Large intestine (tissue), 3 donors: ENCODE results near the gene EMILIN2. TPM values are rescaled to one million over a fixed set of nuclear protein-coding genes. Genes with fewer than 3 reads are reported as not detected.
"Not testable (repeated sequence)": the region's sequence is repeated elsewhere in the genome, so short reads cannot be mapped to it uniquely, and the experiment has no call there.

Source experiments
- DNase-seq, 2 donors: peaks; one replicate each; pipeline versions ENCODE4 v3.0.0 to v3.0.0-alpha.2; 2013
- H3K27ac ChIP-seq: one replicate; pipeline ENCODE4 v1.5.1; 2013; ENCODE audit warnings: low read length
- H3K27me3 ChIP-seq: 2 replicates; pipeline ENCODE4 v1.6.1; 2013; ENCODE audit warnings: low read length; ENCODE audit not compliant: control insufficient read depth, insufficient read depth
- H3K36me3 ChIP-seq: 2 replicates; pipeline ENCODE4 v1.6.1; 2013; ENCODE audit warnings: low read length; ENCODE audit not compliant: control insufficient read depth, insufficient read depth
- H3K4me1 ChIP-seq: one replicate; pipeline ENCODE4 v1.6.1; 2013; ENCODE audit warnings: low read length; ENCODE audit not compliant: control insufficient read depth, insufficient read depth
- H3K4me3 ChIP-seq: one replicate; pipeline ENCODE4 v1.5.1; 2013; ENCODE audit warnings: low read length
- H3K9me3 ChIP-seq: one replicate; pipeline ENCODE4 v1.6.1; 2013; ENCODE audit warnings: mild to moderate bottlenecking, low read depth, low read length, moderate library complexity; ENCODE audit not compliant: control insufficient read depth
- WGBS: methylation state at CpG from one replicate; pipeline ENCODE4 v1.1.5; 2013; ENCODE audit warnings: low lambda C conversion rate; ENCODE audit not compliant: insufficient coverage; 5-methylcytosine and 5-hydroxymethylcytosine counted together
- polyA plus RNA-seq: library from polyadenylated mRNA; unstranded; fragments of 120-200 nt; gene quantifications from one replicate; pipeline ENCODE4 v1.2.1, GENCODE V29; 2013

EMILIN2 gene
- polyA plus RNA-seq, 1 donor = 30.4 TPM

DNA sequence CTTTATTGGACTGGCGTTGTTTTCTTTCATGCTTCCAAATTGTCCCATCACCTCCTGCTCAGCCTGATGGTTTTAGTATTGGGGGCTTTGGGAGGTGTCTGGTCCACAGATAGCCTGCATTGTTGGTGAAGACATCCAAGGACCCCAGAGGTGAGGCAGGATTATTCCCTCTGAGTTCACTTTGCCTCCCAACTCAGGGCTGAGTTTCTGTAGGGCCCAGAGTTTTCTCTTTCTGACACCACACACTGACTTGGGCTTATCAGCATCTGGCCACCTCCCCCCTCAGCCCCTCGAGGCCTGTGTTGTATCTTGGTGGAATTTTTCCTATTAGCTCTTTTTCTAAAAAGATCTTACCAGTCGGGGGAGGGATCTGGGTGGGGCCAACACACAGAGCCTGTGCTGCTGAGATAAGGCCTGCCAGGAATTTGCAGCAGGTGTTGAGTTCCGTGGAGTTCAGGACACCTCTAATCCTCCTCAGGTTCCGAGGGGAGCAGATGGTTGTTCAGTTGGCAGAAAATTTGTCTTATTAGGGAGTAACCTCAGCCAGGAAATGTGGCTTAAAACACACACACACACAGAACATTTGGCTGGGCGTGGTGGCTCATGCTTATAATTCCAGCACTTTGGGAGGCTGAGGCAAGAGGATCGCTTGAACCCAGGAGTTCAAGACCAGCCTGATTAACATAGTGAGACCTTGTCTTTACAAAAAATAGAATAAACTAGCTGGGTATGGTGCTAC lies 7.3 kb downstream of the EMILIN2 start:
- Histone ChIP-seq H3K4me1 (no peaks in the 10 kb centered on the region), H3K4me3 (no peak overlapping the region), H3K27ac (no peak overlapping the region), H3K36me3 (no peaks in the 10 kb centered on the region), H3K27me3 (peaks cover 15% of the 10 kb centered on the region), H3K9me3 (no peaks in the 10 kb centered on the region)
- DNase-seq = no peak
- WGBS = no CpG with 5 or more reads among the region's 7 CpGs

DNA sequence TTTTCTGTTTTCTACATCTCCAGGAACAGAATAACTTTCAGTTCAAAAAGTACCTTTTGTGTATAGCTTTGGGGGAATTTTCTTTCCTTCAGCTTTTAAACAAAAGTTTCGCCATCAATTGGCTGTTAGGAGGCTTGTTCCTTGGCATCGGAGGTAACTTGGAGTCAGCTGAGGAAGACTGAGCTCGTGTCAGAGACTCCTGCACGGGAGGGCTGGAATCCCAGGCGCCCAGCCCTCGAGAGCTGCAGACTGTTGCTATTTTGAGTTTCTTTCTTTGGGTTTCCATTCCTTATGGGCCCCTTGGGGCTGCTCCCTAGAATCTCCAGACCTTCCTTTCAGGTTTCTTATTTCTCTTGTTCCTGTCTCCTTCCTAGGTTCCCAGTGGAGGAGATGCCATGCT lies 8.1 kb downstream of the EMILIN2 start:
- no peak for DNase-seq
- Histone ChIP-seq H3K27ac (no peak overlapping the region), H3K9me3 (no peaks in the 10 kb centered on the region), H3K36me3 (no peaks in the 10 kb centered on the region), H3K4me3 (no peak overlapping the region), H3K27me3 (peaks cover 8% of the 10 kb centered on the region), H3K4me1 (no peaks in the 10 kb centered on the region)
- no CpG with 5 or more reads among the region's 6 CpGs for WGBS

GRCh38 chr18:2855560-2856350 lies 8.9 kb downstream of the EMILIN2 start:
- Histone ChIP-seq H3K9me3 (no peaks in the 10 kb centered on the region), H3K27me3 (no peaks in the 10 kb centered on the region), H3K27ac (no peak overlapping the region), H3K4me1 (no peaks in the 10 kb centered on the region), H3K4me3 (no peak overlapping the region), H3K36me3 (no peaks in the 10 kb centered on the region)
- peak in 1 of 2 donors; percentile 41 for DNase-seq
- WGBS = no CpG with 5 or more reads among the region's 22 CpGs

GRCh38 chr18:2856547-2857170 lies 9.9 kb downstream of the EMILIN2 start:
- no peaks in the 10 kb centered on the region for H3K4me1 ChIP-seq
- no peak overlapping the region for H3K27ac ChIP-seq
- H3K27me3 ChIP-seq = no peaks in the 10 kb centered on the region
- no peaks in the 10 kb centered on the region for H3K36me3 ChIP-seq
- no peak for DNase-seq
- H3K9me3 ChIP-seq = no peaks in the 10 kb centered on the region
- WGBS = no CpG with 5 or more reads among the region's 11 CpGs
- no peak overlapping the region for H3K4me3 ChIP-seq

- H3K9me3 ChIP-seq = no peaks in the 10 kb centered on the region
- no CpG with 5 or more reads among the region's 18 CpGs for WGBS
- H3K4me3 ChIP-seq = no peak overlapping the region
- H3K36me3 ChIP-seq = no peaks in the 10 kb centered on the region
- no peak for DNase-seq
- H3K27me3 ChIP-seq = no peaks in the 10 kb centered on the region
- H3K4me1 ChIP-seq = no peaks in the 10 kb centered on the region
- peak overlapping the region; percentile 0 for H3K27ac ChIP-seq
Measured at GRCh38 chr18:2857491-2858131, 10.8 kb downstream of the EMILIN2 start.

- not testable (repeated sequence) for H3K27ac ChIP-seq, H3K9me3 ChIP-seq, H3K4me1 ChIP-seq, H3K4me3 ChIP-seq, H3K36me3 ChIP-seq, H3K27me3 ChIP-seq, DNase-seq
Measured at GRCh38 chr18:2860397-2860796, 13.6 kb downstream of the EMILIN2 start.

DNA sequence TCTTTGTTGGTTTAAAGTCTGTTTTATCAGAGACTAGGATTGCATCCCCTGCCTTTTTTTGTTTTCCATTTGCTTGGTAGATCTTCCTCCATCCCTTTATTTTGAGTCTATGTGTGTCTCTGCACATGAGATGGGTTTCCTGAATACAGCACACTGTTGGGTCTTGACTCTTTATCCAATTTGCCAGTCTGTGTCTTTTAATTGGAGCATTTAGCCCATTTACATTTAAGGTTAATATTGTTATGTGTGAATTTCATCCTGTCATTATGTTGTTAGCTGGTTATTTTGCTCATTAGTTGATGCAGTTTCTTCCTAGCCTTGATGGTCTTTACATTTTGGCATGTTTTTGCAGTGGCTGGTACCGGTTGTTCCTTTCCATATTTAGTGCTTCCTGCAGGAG lies 17.2 kb downstream of the EMILIN2 start:
- not testable (repeated sequence) for H3K4me1 ChIP-seq, DNase-seq, H3K27me3 ChIP-seq, H3K27ac ChIP-seq, H3K9me3 ChIP-seq, H3K36me3 ChIP-seq, H3K4me3 ChIP-seq
- WGBS = no CpG with 5 or more reads among the region's 1 CpG

GRCh38 chr18:2866465-2866864 lies 19.7 kb downstream of the EMILIN2 start:
- not testable (repeated sequence) for H3K9me3 ChIP-seq, DNase-seq, H3K27me3 ChIP-seq, H3K4me1 ChIP-seq, H3K36me3 ChIP-seq, H3K4me3 ChIP-seq, H3K27ac ChIP-seq
- no CpG with 5 or more reads among the region's 2 CpGs for WGBS

DNA sequence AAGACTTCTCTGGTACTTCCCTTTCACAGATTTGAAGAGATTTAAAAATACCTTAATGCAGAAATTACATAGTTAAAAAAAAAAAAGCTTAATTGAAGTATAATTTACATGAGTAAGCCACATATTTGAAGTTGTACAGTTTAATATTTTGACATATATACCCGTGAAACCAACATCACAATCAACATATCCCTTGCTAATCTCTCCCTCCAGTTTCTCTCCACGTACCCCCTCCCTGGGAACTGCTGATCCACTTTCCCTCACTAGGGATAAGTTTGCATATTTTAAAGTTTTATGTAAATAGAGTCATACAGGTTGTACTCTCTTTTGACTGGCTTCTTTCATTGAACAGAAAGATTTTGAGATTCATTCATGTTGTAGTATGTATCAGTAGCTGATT lies 22.4 kb downstream of the EMILIN2 start:
- no peak overlapping the region for H3K4me3 ChIP-seq
- no peaks in the 10 kb centered on the region for H3K27me3 ChIP-seq
- no CpG with 5 or more reads among the region's 2 CpGs for WGBS
- H3K9me3 ChIP-seq = no peaks in the 10 kb centered on the region
- no peaks in the 10 kb centered on the region for H3K36me3 ChIP-seq
- no peak for DNase-seq
- H3K4me1 ChIP-seq = no peaks in the 10 kb centered on the region
- no peak overlapping the region for H3K27ac ChIP-seq

GRCh38 chr18:2871111-2871720 lies 24.4 kb downstream of the EMILIN2 start:
- WGBS = no CpG with 5 or more reads among the region's 8 CpGs
- Histone ChIP-seq H3K36me3 (no peaks in the 10 kb centered on the region), H3K4me3 (no peak overlapping the region), H3K9me3 (no peaks in the 10 kb centered on the region), H3K27me3 (no peaks in the 10 kb centered on the region), H3K27ac (no peak overlapping the region), H3K4me1 (no peaks in the 10 kb centered on the region)
- DNase-seq = no peak
